Sigmoid colon (tissue), 4 donors: ENCODE data around the gene HYAL4.

Source experiments
- EP300 ChIP-seq, 4 donors: sonication (generic); formaldehyde crosslinking; IDR thresholded peaks; one replicate each; pipeline ENCODE4 v1.6.1; 2017; ENCODE audit warnings: antibody characterized with exemption in 4 of 4
- POLR2A ChIP-seq, 2 donors: fragments of 450-650 bp; IDR thresholded peaks; one replicate each; pipeline ENCODE4 v1.6.1; 2016; ENCODE audit warnings: antibody characterized with exemption in 2 of 2, mild to moderate bottlenecking in 2 of 2, moderate library complexity in 2 of 2
- POLR2AphosphoS5 ChIP-seq, 4 donors: sonication (generic); formaldehyde crosslinking; IDR thresholded peaks; one replicate each; pipeline ENCODE4 v1.6.1; 2017; ENCODE audit warnings: antibody characterized with exemption in 4 of 4
- TF ChIP-seq, protein P1 (sequence below), 4 experiments: fragments of 450-650 bp in 3 of 4; fragments of 200-600 bp in 1 of 4; IDR thresholded peaks; one replicate each; pipeline ENCODE4 v1.5.1; 2016 to 2019; ENCODE audit warnings: antibody characterized with exemption in 4 of 4, mild to moderate bottlenecking in 3 of 4, moderate library complexity in 2 of 4

DNA sequence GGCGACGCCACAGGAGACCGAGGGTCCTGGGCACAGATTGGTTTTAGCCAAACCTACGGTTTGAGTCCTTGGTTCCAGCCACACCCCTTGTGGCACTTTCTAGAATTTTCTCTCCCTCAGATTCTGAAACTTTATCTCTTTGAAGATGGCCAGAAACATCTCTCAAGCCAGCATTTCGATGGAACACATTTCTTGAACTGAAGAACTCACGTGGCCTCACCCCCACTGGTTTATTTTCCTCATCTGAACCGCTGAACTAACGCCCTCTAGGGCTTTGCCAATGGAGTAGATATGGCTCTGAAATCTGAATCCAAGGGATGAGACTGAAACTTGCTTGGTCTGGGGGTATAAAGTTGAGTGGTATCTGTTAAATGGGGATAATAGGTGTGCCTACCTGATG, 73.3 kb downstream of the HYAL4 start:
- TF ChIP-seq, protein P1, sequence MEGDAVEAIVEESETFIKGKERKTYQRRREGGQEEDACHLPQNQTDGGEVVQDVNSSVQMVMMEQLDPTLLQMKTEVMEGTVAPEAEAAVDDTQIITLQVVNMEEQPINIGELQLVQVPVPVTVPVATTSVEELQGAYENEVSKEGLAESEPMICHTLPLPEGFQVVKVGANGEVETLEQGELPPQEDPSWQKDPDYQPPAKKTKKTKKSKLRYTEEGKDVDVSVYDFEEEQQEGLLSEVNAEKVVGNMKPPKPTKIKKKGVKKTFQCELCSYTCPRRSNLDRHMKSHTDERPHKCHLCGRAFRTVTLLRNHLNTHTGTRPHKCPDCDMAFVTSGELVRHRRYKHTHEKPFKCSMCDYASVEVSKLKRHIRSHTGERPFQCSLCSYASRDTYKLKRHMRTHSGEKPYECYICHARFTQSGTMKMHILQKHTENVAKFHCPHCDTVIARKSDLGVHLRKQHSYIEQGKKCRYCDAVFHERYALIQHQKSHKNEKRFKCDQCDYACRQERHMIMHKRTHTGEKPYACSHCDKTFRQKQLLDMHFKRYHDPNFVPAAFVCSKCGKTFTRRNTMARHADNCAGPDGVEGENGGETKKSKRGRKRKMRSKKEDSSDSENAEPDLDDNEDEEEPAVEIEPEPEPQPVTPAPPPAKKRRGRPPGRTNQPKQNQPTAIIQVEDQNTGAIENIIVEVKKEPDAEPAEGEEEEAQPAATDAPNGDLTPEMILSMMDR (IDR thresholded peaks at IDR 0.05), result no peak
- TF ChIP-seq EP300 (IDR thresholded peaks at IDR 0.05) (no peak), POLR2A (IDR thresholded peaks at IDR 0.05) (no peak), POLR2AphosphoS5 (IDR thresholded peaks at IDR 0.05) (no peak)
